H1 (cell line): ENCODE measurements around the gene SLC66A1. TPM values are rescaled to one million over a fixed set of nuclear protein-coding genes. Genes with fewer than 3 reads are reported as not detected.

Experiments
- CTCF ChIA-PET: fragments of 300-600 bp; sonication (Branson Sonifier 250); formaldehyde crosslinking; loops from one replicate; lab custom pipeline; 2021; ENCODE audit not compliant: partially characterized antibody; lab: Charles Lee
- POLR2A ChIA-PET: fragments of 300-600 bp; sonication (Branson Sonifier 250); formaldehyde crosslinking; loops from one replicate; lab custom pipeline; 2021; ENCODE audit warnings: inconsistent platforms; ENCODE audit not compliant: partially characterized antibody; lab: Charles Lee
- DNase-seq, 2 experiments: peaks; one replicate each; pipeline versions ENCODE4 v3.0.0 to v3.0.0-alpha.2; 2010 to 2022; ENCODE audit warnings: low spot score in 2 of 2, low read depth in 1 of 2, mixed read lengths in 1 of 2
- FAIRE-seq: peaks from 2 replicates; lab custom pipeline; 2011; peaks lifted over from hg19 to GRCh38; lab: Jason Lieb, UNC
- H2AFZ ChIP-seq: 2 replicates; pipeline ENCODE4 v1.8.1; 2012; ENCODE audit warnings: low read length, inconsistent platforms
- H2AK5ac ChIP-seq: 2 replicates; pipeline ENCODE4 v1.6.1; 2013; ENCODE audit warnings: low read depth, low read length
- H2BK120ac ChIP-seq: replicated peaks from 2 replicates; pipeline ENCODE3; 2013; ENCODE audit warnings: low read depth, low read length, inconsistent platforms
- H2BK12ac ChIP-seq: 2 replicates; pipeline ENCODE4 v1.6.1; 2013; ENCODE audit warnings: low read depth, low read length
- H2BK15ac ChIP-seq: 2 replicates; pipeline ENCODE4 v1.6.1; 2013; ENCODE audit warnings: low read length
- H2BK20ac ChIP-seq: 2 replicates; pipeline ENCODE4 v1.6.1; 2013; ENCODE audit warnings: low read length
- H2BK5ac ChIP-seq: 2 replicates; pipeline ENCODE4 v1.6.1; 2013; ENCODE audit warnings: low read depth, low read length
- H3K14ac ChIP-seq: 2 replicates; pipeline ENCODE4 v1.6.1; 2013; ENCODE audit warnings: inconsistent platforms; ENCODE audit not compliant: insufficient read length
- H3K18ac ChIP-seq: 2 replicates; pipeline ENCODE4 v1.6.1; 2013; ENCODE audit warnings: low read length; ENCODE audit errors: extremely low read depth
- H3K23ac ChIP-seq: 2 replicates; pipeline ENCODE4 v1.6.1; 2013; ENCODE audit warnings: inconsistent platforms; ENCODE audit not compliant: insufficient read length
- H3K23me2 ChIP-seq: 2 replicates; pipeline ENCODE4 v1.6.1; 2013; ENCODE audit warnings: low read depth, low read length
- H3K27ac ChIP-seq: 2 replicates; pipeline ENCODE4 v1.6.1; 2011; ENCODE audit warnings: low read depth, low read length, inconsistent platforms
- H3K27me3 ChIP-seq, 4 experiments: replicated peaks in 1 of 4; 1 replicate in 1 of 4; 2 replicates in 3 of 4; pipeline versions ENCODE4 v1.6.1 to v1.8.1; 2011 to 2013; ENCODE audit warnings: low read length in 3 of 4, mild to moderate bottlenecking in 3 of 4, inconsistent platforms in 2 of 4, mixed read lengths in 2 of 4, moderate library complexity in 1 of 4; ENCODE audit not compliant: control insufficient read depth in 3 of 4, insufficient read depth in 3 of 4; ENCODE audit errors: extremely low read depth in 1 of 4
- H3K36me3 ChIP-seq, 4 experiments: 2 replicates each; pipeline versions ENCODE4 v1.6.1 to v1.8.1; 2011 to 2013; ENCODE audit warnings: mild to moderate bottlenecking in 4 of 4, low read length in 3 of 4, moderate library complexity in 2 of 4, control low read depth in 1 of 4, inconsistent platforms in 1 of 4; ENCODE audit not compliant: insufficient read depth in 4 of 4, control insufficient read depth in 2 of 4
- H3K4ac ChIP-seq: replicated peaks from 2 replicates; pipeline ENCODE3; 2013; ENCODE audit warnings: low read length, low read depth, mixed read lengths, inconsistent platforms; ENCODE audit not compliant: insufficient read length
- H3K4me1 ChIP-seq, 4 experiments: replicated peaks in 1 of 4; 1 replicate in 1 of 4; 2 replicates in 3 of 4; pipeline versions ENCODE4 v1.6.1 to v1.8.1; 2011 to 2013; ENCODE audit warnings: low read length in 3 of 4, inconsistent platforms in 2 of 4, mixed read lengths in 1 of 4; ENCODE audit not compliant: insufficient read depth in 4 of 4, control insufficient read depth in 3 of 4
- H3K4me2 ChIP-seq, 2 experiments: 2 replicates each; pipeline versions ENCODE4 v1.6.1 to v1.8.1; 2011 to 2013; ENCODE audit warnings: low read depth in 2 of 2, low read length in 2 of 2, control low read depth in 1 of 2, inconsistent platforms in 1 of 2, mild to moderate bottlenecking in 1 of 2; ENCODE audit not compliant: insufficient read depth in 1 of 2
- H3K4me3 ChIP-seq, 4 experiments: fragments of 200-600, 300-600 bp in 1 of 4; sonication (generic), shearing (Covaris generic), sonication (Bioruptor Twin) in 1 of 4; 2 replicates each; pipeline versions ENCODE4 v1.5.1 to v1.8.1; 2011 to 2016; ENCODE audit warnings: low read length in 4 of 4, low read depth in 3 of 4, control low read depth in 2 of 4, inconsistent platforms in 2 of 4, mild to moderate bottlenecking in 2 of 4, mixed read lengths in 1 of 4, moderate library complexity in 1 of 4; ENCODE audit not compliant: insufficient read depth in 2 of 4; ENCODE audit errors: extremely low read depth in 1 of 4
- H3K56ac ChIP-seq: replicated peaks from 2 replicates; pipeline ENCODE3; 2013; ENCODE audit warnings: low read depth, mild to moderate bottlenecking, mixed read lengths, low read length, inconsistent platforms; ENCODE audit not compliant: insufficient read length
- H3K79me1 ChIP-seq: 2 replicates; pipeline ENCODE4 v1.6.1; 2013; ENCODE audit warnings: low read depth, low read length, control low read depth
- H3K79me2 ChIP-seq, 2 experiments: 2 replicates each; pipeline versions ENCODE4 v1.6.1 to v1.8.1; 2012 to 2013; ENCODE audit warnings: low read length in 2 of 2, mild to moderate bottlenecking in 2 of 2, inconsistent platforms in 1 of 2; ENCODE audit not compliant: insufficient read depth in 2 of 2, control insufficient read depth in 1 of 2
- H3K9ac ChIP-seq, 4 experiments: replicated peaks in 1 of 4; 1 replicate in 1 of 4; 2 replicates in 3 of 4; pipeline versions ENCODE4 v1.6.1 to v1.8.1; 2011 to 2013; ENCODE audit warnings: low read depth in 3 of 4, low read length in 3 of 4, control low read depth in 2 of 4, mild to moderate bottlenecking in 2 of 4, moderate library complexity in 2 of 4, inconsistent platforms in 1 of 4; ENCODE audit errors: extremely low read depth in 1 of 4
- H3K9me3 ChIP-seq, 2 experiments: 2 replicates each; pipeline versions ENCODE4 v1.6.1 to v1.8.1; 2012 to 2013; ENCODE audit warnings: mild to moderate bottlenecking in 2 of 2, moderate library complexity in 2 of 2, control low read depth in 1 of 2, inconsistent platforms in 1 of 2, low read depth in 1 of 2, low read length in 1 of 2, mixed read lengths in 1 of 2; ENCODE audit not compliant: insufficient read depth in 2 of 2
- H4K20me1 ChIP-seq, 2 experiments: replicated peaks in 1 of 2; 2 replicates each; pipeline versions ENCODE3 to v1.8.1; 2011 to 2013; ENCODE audit warnings: inconsistent platforms in 2 of 2, low read length in 2 of 2, mild to moderate bottlenecking in 1 of 2; ENCODE audit not compliant: insufficient read depth in 2 of 2, control insufficient read depth in 1 of 2
- H4K5ac ChIP-seq: 2 replicates; pipeline ENCODE4 v1.6.1; 2013; ENCODE audit warnings: low read length, low read depth, mixed read lengths, inconsistent platforms; ENCODE audit not compliant: insufficient read length
- H4K8ac ChIP-seq: 2 replicates; pipeline ENCODE4 v1.8.0; 2013; ENCODE audit warnings: mild to moderate bottlenecking, moderate library complexity, low read length, inconsistent platforms; ENCODE audit not compliant: insufficient read depth; ENCODE audit errors: extremely low read depth
- H4K91ac ChIP-seq: replicated peaks from 2 replicates; pipeline ENCODE3; 2013; ENCODE audit warnings: low read length, mixed read lengths, inconsistent platforms; ENCODE audit not compliant: insufficient read length
- CEBPB ChIP-seq: IDR thresholded peaks from 2 replicates; pipeline ENCODE4 v1.6.1; 2012; ENCODE audit warnings: low read depth, low read length
- PHF8 ChIP-seq: fragments of 200-600 bp; sonication (generic); conservative IDR thresholded peaks from 2 replicates; pipeline ENCODE4 v1.7.1; 2012; ENCODE audit warnings: low read depth, mild to moderate bottlenecking, inconsistent platforms, low read length, moderate library complexity
- SIX5 ChIP-seq: IDR thresholded peaks from 2 replicates; pipeline ENCODE4 v1.6.1; 2011; ENCODE audit warnings: mild to moderate bottlenecking, low read depth, low read length
- TAF1 ChIP-seq: IDR thresholded peaks from 2 replicates; pipeline ENCODE4 v1.6.1; 2011; ENCODE audit warnings: mild to moderate bottlenecking, low read depth, low read length
- WGBS, 2 experiments: shearing (Covaris generic) in 1 of 2; methylation state at CpG; one replicate each; pipeline versions ENCODE4 v1.1.6 to v1.1.7; 2013 to 2015; ENCODE audit warnings: low lambda C conversion rate in 2 of 2, mixed read lengths in 2 of 2, inconsistent platforms in 1 of 2, low coverage in 1 of 2, missing lambda C conversion rate in 1 of 2; ENCODE audit not compliant: insufficient replicate concordance in 2 of 2, insufficient coverage in 1 of 2, insufficient read length in 1 of 2; ENCODE audit errors: extremely low coverage in 1 of 2, missing lambda C conversion rate in 1 of 2; 5-methylcytosine and 5-hydroxymethylcytosine counted together
- polyA plus RNA-seq, 7 experiments: library from polyadenylated mRNA; depleted of rRNA in 3 of 7; stranded (reverse) in 5 of 7; unstranded in 2 of 7; fragments of >200 nt in 5 of 7; fragments of 200-250 nt in 2 of 7; gene quantifications; 1 replicate in 5 of 7; 2 replicates in 1 of 7; 4 replicates in 1 of 7; pipeline versions ENCODE4 v1.2.1 to v1.2.3, GENCODE V29; 2011 to 2013; ENCODE audit warnings: missing spikeins in 2 of 7, mixed read lengths in 2 of 7
- total RNA-seq: library from RNA; stranded (reverse); fragmentation: NEBNext Ultra II Directional; extraction: Animal tissue kit (Norgen Biotek cat#: 25700); gene quantifications from 2 replicates; pipeline ENCODE4 v1.2.1, GENCODE V29; 2021
- TF ChIP-seq, protein P1 (sequence below): IDR thresholded peaks from 2 replicates; pipeline ENCODE4 v1.6.1; 2012; ENCODE audit warnings: low read length, inconsistent platforms
- TF ChIP-seq, protein P2 (sequence below): IDR thresholded peaks from 2 replicates; pipeline ENCODE4 v1.6.1; 2012; ENCODE audit warnings: inconsistent platforms

The SLC66A1 gene
- total and polyA plus RNA-seq, 2 of the 8 experiments (the other 6 are each of a cell fraction or from before 2014, with no cell fraction given) = 16.8 to 27.9 TPM

DNA sequence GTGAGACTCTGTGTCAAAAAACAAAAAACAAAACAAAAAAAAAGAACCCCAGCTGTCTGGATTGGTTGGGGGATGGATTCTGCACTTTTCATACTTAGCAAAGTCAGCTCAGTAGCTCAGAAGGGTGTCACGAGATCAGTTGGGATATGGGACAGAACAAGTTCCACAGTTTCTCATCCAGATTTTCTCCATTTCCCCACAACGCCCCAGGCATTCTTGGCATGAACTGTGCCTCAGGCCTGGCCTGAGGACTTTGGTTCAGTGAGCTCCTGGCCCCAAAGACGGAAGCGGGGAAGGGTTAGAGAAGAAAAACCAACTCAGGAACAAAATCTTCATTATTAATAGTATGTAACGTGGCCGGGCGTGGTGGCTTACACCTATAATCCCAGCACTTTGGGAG is 2.1 kb upstream of the SLC66A1 start:
- FAIRE-seq (no peak), DNase-seq (no peak)
- ChIA-PET POLR2A (interaction anchor here (0.6 to 16.9 kb wide), 5 partner anchors 13 to 77 kb away, joined by 3 to 143 read pairs (median 4); partner anchors contain the start of genes AKR7A3, EMC1 and MRTO4), CTCF (interaction anchor here (0.6 to 1.5 kb wide), 6 partner anchors 32 to 929 kb away, joined by 3 to 6 read pairs (median 3); no protein-coding TSS in a partner anchor)
- H3K9me3 ChIP-seq = no peaks in the 10 kb centered on the region
- no peak overlapping the region for H4K5ac ChIP-seq
- H3K18ac ChIP-seq = no peak overlapping the region
- peaks cover 6 to 10% of the 10 kb centered on the region in 2 experiments for H4K20me1 ChIP-seq
- no peak overlapping the region for H2BK5ac ChIP-seq
- no peak overlapping the region for H2BK15ac ChIP-seq
- 96% methylated on average over 7 of the region's 7 CpGs; no CpG with 5 or more reads in 1 of the 2 experiments for WGBS, 2 experiments
- H3K14ac ChIP-seq = no peak overlapping the region
- H3K79me1 ChIP-seq = peaks cover 2% of the 10 kb centered on the region; the same call in 1 of the 2 replicates
- peaks cover 0 to 4% (median 1%) of the 10 kb centered on the region in 4 experiments; a peak in 1 of 7 replicates for H3K27me3 ChIP-seq
- no peak overlapping the region for H3K4ac ChIP-seq
- H3K4me2 ChIP-seq = no peak overlapping the region; a peak in 1 of 4 replicates
- TF ChIP-seq PHF8 (no peak), TAF1 (no peak), SIX5 (no peak), CEBPB (no peak)
- TF ChIP-seq, protein P1, sequence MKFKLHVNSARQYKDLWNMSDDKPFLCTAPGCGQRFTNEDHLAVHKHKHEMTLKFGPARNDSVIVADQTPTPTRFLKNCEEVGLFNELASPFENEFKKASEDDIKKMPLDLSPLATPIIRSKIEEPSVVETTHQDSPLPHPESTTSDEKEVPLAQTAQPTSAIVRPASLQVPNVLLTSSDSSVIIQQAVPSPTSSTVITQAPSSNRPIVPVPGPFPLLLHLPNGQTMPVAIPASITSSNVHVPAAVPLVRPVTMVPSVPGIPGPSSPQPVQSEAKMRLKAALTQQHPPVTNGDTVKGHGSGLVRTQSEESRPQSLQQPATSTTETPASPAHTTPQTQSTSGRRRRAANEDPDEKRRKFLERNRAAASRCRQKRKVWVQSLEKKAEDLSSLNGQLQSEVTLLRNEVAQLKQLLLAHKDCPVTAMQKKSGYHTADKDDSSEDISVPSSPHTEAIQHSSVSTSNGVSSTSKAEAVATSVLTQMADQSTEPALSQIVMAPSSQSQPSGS = no peak
- TF ChIP-seq, protein P2, sequence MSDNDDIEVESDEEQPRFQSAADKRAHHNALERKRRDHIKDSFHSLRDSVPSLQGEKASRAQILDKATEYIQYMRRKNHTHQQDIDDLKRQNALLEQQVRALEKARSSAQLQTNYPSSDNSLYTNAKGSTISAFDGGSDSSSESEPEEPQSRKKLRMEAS = no peak
- no peak overlapping the region for H4K8ac ChIP-seq
- no peak overlapping the region for H2BK120ac ChIP-seq
- no peak overlapping the region for H2BK12ac ChIP-seq
- no peak overlapping the region for H2BK20ac ChIP-seq
- H3K56ac ChIP-seq = no peak overlapping the region
- no peak overlapping the region for H3K23ac ChIP-seq
- H3K4me3 ChIP-seq = no peak overlapping the region
- H2AFZ ChIP-seq = no peak overlapping the region
- no peak overlapping the region for H2AK5ac ChIP-seq
- peaks cover 10% of the 10 kb centered on the region; the same call in 1 of the 2 replicates for H3K23me2 ChIP-seq
- no peak overlapping the region for H3K9ac ChIP-seq
- no peak overlapping the region for H4K91ac ChIP-seq
- peaks cover 0 to 2% of the 10 kb centered on the region in 2 experiments; a peak in 1 of 4 replicates for H3K79me2 ChIP-seq
- peaks cover 0 to 14% (median 7%) of the 10 kb centered on the region in 4 experiments; a peak in 6 of 7 replicates for H3K4me1 ChIP-seq
- peaks cover 5 to 21% (median 11%) of the 10 kb centered on the region in 4 experiments; a peak in 7 of 8 replicates for H3K36me3 ChIP-seq
- H3K27ac ChIP-seq = no peak overlapping the region
